ENCODE measurements around the gene TREX2. TPM values are rescaled to one million over a fixed set of nuclear protein-coding genes. Genes with fewer than 3 reads are reported as not detected.

Gene TREX2
- total and polyA plus RNA-seq, 2 of the 4 experiments (the other 2 are of a cell fraction): 0.36 to 0.84 TPM

GRCh38 chrX:153463031-153463430 lies 17.2 kb upstream of the TREX2 start:
- Histone ChIP-seq H3K36me3 (ENCODE audit: control insufficient read depth, insufficient read depth, low read length) (no peaks in the 10 kb centered on the region; the same call in 1 of the 2 replicates), H3K4ac (ENCODE audit: low read depth, low read length) (no peak overlapping the region), H2BK120ac (ENCODE audit: low read depth, low read length) (no peak overlapping the region), H3K56ac (ENCODE audit: extremely low read depth, insufficient read depth, low read length) (no peak overlapping the region), H3K4me3 (ENCODE audit: insufficient read depth, low read depth, low read length) (no peak overlapping the region), H4K8ac (ENCODE audit: low read depth in 2 of 2, low read length in 2 of 2) (no peak overlapping the region), H2AK5ac (ENCODE audit: low read depth, low read length) (no peak overlapping the region), H3K27me3 (ENCODE audit: control insufficient read depth, insufficient read depth, low read length) (no peaks in the 10 kb centered on the region), H4K91ac (ENCODE audit: insufficient read depth, low read depth, low read length) (no peak overlapping the region), H2AFZ (replicated peaks; ENCODE audit: low read length, poor library complexity) (no peak overlapping the region), H2BK15ac (ENCODE audit: low read depth, low read length) (no peak overlapping the region), H3K4me1 (ENCODE audit: control insufficient read depth, insufficient read depth, low read length) (no peaks in the 10 kb centered on the region; the same call in 1 of the 2 replicates), H3K23ac (ENCODE audit: low read depth, low read length) (no peak overlapping the region), H2AK9ac (replicated peaks; ENCODE audit: low read depth, low read length, poor library complexity) (no peak overlapping the region), H2BK20ac (ENCODE audit: low read depth, low read length) (no peak overlapping the region), H3K14ac (replicated peaks; ENCODE audit: low read depth, low read length) (no peak overlapping the region), H3K79me1 (ENCODE audit: low read depth in 1 of 2, low read length in 2 of 2) (no peaks in the 10 kb centered on the region), H3K18ac (ENCODE audit: low read depth, low read length) (no peak overlapping the region), H3K9ac (ENCODE audit: low read depth, low read length) (no peak overlapping the region), H3K9me1 (ENCODE audit: insufficient read depth, low read length) (no peaks in the 10 kb centered on the region; the same call in 1 of the 2 replicates), H4K5ac (ENCODE audit: low read depth, low read length) (no peak overlapping the region), H3K4me2 (ENCODE audit: low read depth, low read length) (no peak overlapping the region), H3K9me3 (ENCODE audit: control insufficient read depth, insufficient read depth, low read length) (no peaks in the 10 kb centered on the region), H4K20me1 (ENCODE audit: insufficient read depth, low read length) (no peaks in the 10 kb centered on the region), H2BK5ac (ENCODE audit: low read depth, low read length, poor library complexity, severe bottlenecking) (no peak overlapping the region), H3K27ac (ENCODE audit: insufficient read depth, low read length) (no peak overlapping the region)
- BruUV-seq (replicated peaks): no TSS peak
- dilution Hi-C loops (cut with HindIII; ENCODE audit: low sequenced_read_pairs, unreplicated experiment): no loop called here
- DNase-seq (no peak), ATAC-seq (ENCODE audit: low read depth) (no peak)
- ChIA-PET CTCF (no interaction called here), POLR2A (ENCODE audit: unreplicated experiment) (no interaction called here)
- TF ChIP-seq RFX5 (IDR thresholded peaks at IDR 0.05; ENCODE audit: low read depth, low read length): no peak
- no peak for TF ChIP-seq MXI1 (IDR thresholded peaks at IDR 0.05; ENCODE audit: borderline replicate concordance, low read depth, low read length)
- TF ChIP-seq CHD1 (IDR thresholded peaks at IDR 0.05; ENCODE audit: low read depth, low read length): no peak
- no peak for TF ChIP-seq ELK1 (IDR thresholded peaks at IDR 0.05; ENCODE audit: borderline replicate concordance, low read depth, low read length)
- TF ChIP-seq CTCF (conservative IDR thresholded peaks at IDR 0.05; ENCODE audit: low read depth, low read length): no peak
- no peak for TF ChIP-seq RCOR1 (IDR thresholded peaks at IDR 0.05; ENCODE audit: insufficient replicate concordance, low read length)
- TF ChIP-seq SMC3 (IDR thresholded peaks at IDR 0.05; ENCODE audit: low read depth, low read length): no peak
- TF ChIP-seq USF2 (IDR thresholded peaks at IDR 0.05; ENCODE audit: low read depth, low read length): no peak
- TF ChIP-seq MAZ (IDR thresholded peaks at IDR 0.05; ENCODE audit: borderline replicate concordance, low read depth, low read length): no peak
- 60% methylated on average over 1 of the region's 6 CpGs; no CpG with 5 or more reads in 1 of the 2 experiments for WGBS, 2 experiments (ENCODE audit: extremely low coverage in 2 of 2, insufficient read length in 1 of 2)
- intact Hi-C loops (cut with micrococcal nuclease): no loop called here
- in situ Hi-C loops (cut with MboI; ENCODE audit: low sequenced_read_pairs): loop anchor here (25.0 kb wide), 1 partner anchor 426 kb away; no protein-coding TSS in a partner anchor

All from IMR-90 (cell line).